MCF 10A (cell line): Measurements from ENCODE around the gene NUDT2. TPM values are rescaled to one million over a fixed set of nuclear protein-coding genes. Genes with fewer than 3 reads are reported as not detected.
"Not testable (repeated sequence)": the region's sequence is repeated elsewhere in the genome, so short reads cannot be mapped to it uniquely, and the experiment has no call there.

Source experiments
- BruUV-seq: library from RNA; stranded (reverse); fragments of 400-500 nt; replicated peaks from 2 replicates; lab custom pipeline; 2021; lab: Mats Ljungman, UMichigan
- CTCF ChIA-PET: fragments of 300-600 bp; sonication (Branson Sonifier 250); formaldehyde crosslinking; extraction: SDS; loops from one replicate; lab custom pipeline; 2021; ENCODE audit warnings: antibody characterized with exemption, inconsistent platforms; lab: Yijun Ruan, JAX
- POLR2A ChIA-PET: fragments of 300-600, 350-650 bp; sonication (Branson Sonifier 250); formaldehyde crosslinking; extraction: SDS; loops from one replicate; lab custom pipeline; 2020; ENCODE audit warnings: antibody characterized with exemption, inconsistent platforms; lab: Yijun Ruan, JAX
- DNase-seq: peaks from one replicate; pipeline ENCODE4 v3.0.0-alpha.2; 2018; ENCODE audit not compliant: unreplicated experiment
- H3K27ac Mint-ChIP-seq: one replicate; pipeline ENCODE4 v1.8.0; 2022; ENCODE audit warnings: mild to moderate bottlenecking, low read depth, mixed read lengths; ENCODE audit not compliant: unreplicated experiment
- H3K27me3 Mint-ChIP-seq: one replicate; pipeline ENCODE4 v1.8.0; 2022; ENCODE audit warnings: mixed read lengths; ENCODE audit not compliant: insufficient read depth, unreplicated experiment
- H3K36me3 Mint-ChIP-seq: one replicate; pipeline ENCODE4 v1.8.0; 2022; ENCODE audit warnings: mild to moderate bottlenecking, moderate library complexity, mixed read lengths; ENCODE audit not compliant: insufficient read depth, unreplicated experiment
- H3K4me1 Mint-ChIP-seq: one replicate; pipeline ENCODE4 v1.8.0; 2022; ENCODE audit warnings: mixed read lengths; ENCODE audit not compliant: insufficient read depth, unreplicated experiment
- H3K4me3 Mint-ChIP-seq: one replicate; pipeline ENCODE4 v1.8.0; 2022; ENCODE audit warnings: mild to moderate bottlenecking, moderate library complexity, mixed read lengths; ENCODE audit not compliant: unreplicated experiment
- H3K9me3 Mint-ChIP-seq: one replicate; pipeline ENCODE4 v1.8.0; 2022; ENCODE audit warnings: mixed read lengths; ENCODE audit not compliant: unreplicated experiment
- CTCF ChIP-seq: fragments of 200-600 bp; IDR thresholded peaks from one replicate; pipeline ENCODE4 v1.8.0; 2022; ENCODE audit warnings: antibody characterized with exemption, mild to moderate bottlenecking; ENCODE audit not compliant: unreplicated experiment
- intact Hi-C: fragments of 100-400 bp; cut with micrococcal nuclease; formaldehyde crosslinking; loops from 2 replicates; pipeline ENCODE4 v1.14.1; 2022
- total RNA-seq: library from RNA; stranded (reverse); gene quantifications from 2 replicates; pipeline ENCODE4 v1.2.3, GENCODE V29; 2022

NUDT2 gene
- total RNA-seq, 1 experiment from 2014 or later: 30.6 TPM

GRCh38 chr9:34334337-34334824, 5.0 kb downstream of the NUDT2 start:
- Mint-ChIP-seq H3K4me1 (peaks cover 19% of the 10 kb centered on the region), H3K27ac (no peak overlapping the region), H3K27me3 (no peaks in the 10 kb centered on the region), H3K36me3 (peaks cover 12% of the 10 kb centered on the region), H3K9me3 (no peaks in the 10 kb centered on the region), H3K4me3 (no peak overlapping the region)
- CTCF ChIA-PET: interaction anchor here (0.9 to 8.4 kb wide), 9 partner anchors 35 to 270 kb away, joined by 3 to 198 read pairs (median 9); partner anchors contain the start of gene MYORG
- DNase-seq: no peak
- POLR2A ChIA-PET: interaction anchor here (1.3 to 7.7 kb wide), 4 partner anchors 10 to 43 kb away, joined by 3 to 77 read pairs (median 4); partner anchors contain the start of gene MYORG
- TF ChIP-seq CTCF: no peak
- no TSS peak for BruUV-seq
- intact Hi-C loops: no loop called here

- H3K4me3 Mint-ChIP-seq: no peak overlapping the region
- BruUV-seq: no TSS peak
- no peak for TF ChIP-seq CTCF
- ChIA-PET POLR2A (interaction anchor here (1.5 to 7.7 kb wide), 2 partner anchors 9 to 42 kb away, joined by 4 to 77 read pairs; partner anchors contain the start of gene MYORG), CTCF (interaction anchor here (0.6 to 8.4 kb wide), 10 partner anchors 12 to 423 kb away, joined by 3 to 198 read pairs (median 8); partner anchors contain the start of gene MYORG)
- no peaks in the 10 kb centered on the region for H3K27me3 Mint-ChIP-seq
- intact Hi-C loops: no loop called here
- H3K9me3 Mint-ChIP-seq: no peaks in the 10 kb centered on the region
- DNase-seq: no peak
- H3K27ac Mint-ChIP-seq: no peak overlapping the region
- H3K36me3 Mint-ChIP-seq: peaks cover 17% of the 10 kb centered on the region
- H3K4me1 Mint-ChIP-seq: peaks cover 19% of the 10 kb centered on the region
These were observed 5.5 kb downstream of the NUDT2 start for GRCh38 chr9:34334916-34335315.

GRCh38 chr9:34335376-34335775, 6.0 kb downstream of the NUDT2 start:
- TF ChIP-seq CTCF: no peak
- intact Hi-C loops: no loop called here
- no peak for DNase-seq
- Mint-ChIP-seq H3K9me3 (no peaks in the 10 kb centered on the region), H3K27ac (no peak overlapping the region), H3K4me1 (peaks cover 19% of the 10 kb centered on the region), H3K4me3 (no peak overlapping the region), H3K27me3 (no peaks in the 10 kb centered on the region), H3K36me3 (peaks cover 22% of the 10 kb centered on the region)
- ChIA-PET POLR2A (interaction anchor here (0.6 to 7.7 kb wide), 3 partner anchors 9 to 329 kb away, joined by 3 to 77 read pairs (median 4); partner anchors contain the start of gene MYORG), CTCF (interaction anchor here (0.6 to 8.4 kb wide), 7 partner anchors 11 to 424 kb away, joined by 3 to 198 read pairs (median 5); partner anchors contain the start of gene MYORG)
- no TSS peak for BruUV-seq

GRCh38 chr9:34337403-34337802, 8.0 kb downstream of the NUDT2 start:
- BruUV-seq: no TSS peak
- peak; percentile 4 for TF ChIP-seq CTCF
- H3K4me3 Mint-ChIP-seq: no peak overlapping the region
- H3K36me3 Mint-ChIP-seq: peaks cover 31% of the 10 kb centered on the region
- intact Hi-C loops: no loop called here
- H3K27ac Mint-ChIP-seq: no peak overlapping the region
- CTCF ChIA-PET: interaction anchor here (0.6 to 8.4 kb wide), 7 partner anchors 29 to 394 kb away, joined by 3 to 198 read pairs (median 4); partner anchors contain the start of gene MYORG
- DNase-seq: no peak
- no peaks in the 10 kb centered on the region for H3K27me3 Mint-ChIP-seq
- no peaks in the 10 kb centered on the region for H3K9me3 Mint-ChIP-seq
- POLR2A ChIA-PET: interaction anchor here (0.6 to 0.7 kb wide), 2 partner anchors 39 to 333 kb away, joined by 3 read pairs; no protein-coding TSS in a partner anchor
- peaks cover 5% of the 10 kb centered on the region for H3K4me1 Mint-ChIP-seq

GRCh38 chr9:34338079-34338478, 8.7 kb downstream of the NUDT2 start:
- BruUV-seq, intact Hi-C loops, H3K4me3 Mint-ChIP-seq, DNase-seq, H3K27ac Mint-ChIP-seq, H3K4me1 Mint-ChIP-seq, H3K27me3 Mint-ChIP-seq, H3K9me3 Mint-ChIP-seq: not testable (repeated sequence)
- peaks cover 31% of the 10 kb centered on the region for H3K36me3 Mint-ChIP-seq
- ChIA-PET POLR2A (interaction anchor here (0.6 to 0.7 kb wide), 2 partner anchors 38 to 334 kb away, joined by 3 read pairs; no protein-coding TSS in a partner anchor), CTCF (interaction anchor here (0.6 to 8.4 kb wide), 7 partner anchors 28 to 267 kb away, joined by 3 to 198 read pairs (median 4); partner anchors contain the start of gene MYORG)
